HG03045 (cell line): ENCODE measurements around the gene FOXF1.

Source experiments
- ATAC-seq: cut with Tn5 transposase; IDR thresholded peaks from one replicate; pipeline ENCODE4 v1.9.1; 2021; ENCODE audit warnings: mild to moderate bottlenecking, moderate library complexity; ENCODE audit not compliant: unreplicated experiment

Gene FOXF1

GRCh38 chr16:86492267-86492960, 17.9 kb upstream of the FOXF1 start:
- ATAC-seq, result no peak

GRCh38 chr16:86492961-86493629, 17.2 kb upstream of the FOXF1 start:
- no peak for ATAC-seq

GRCh38 chr16:86494039-86494564, 16.2 kb upstream of the FOXF1 start:
- no peak for ATAC-seq

- ATAC-seq, result no peak
Observed at GRCh38 chr16:86494565-86495356, 15.6 kb upstream of the FOXF1 start.

GRCh38 chr16:86495357-86495701, 15.0 kb upstream of the FOXF1 start:
- ATAC-seq, result no peak

GRCh38 chr16:86495756-86496261, 14.5 kb upstream of the FOXF1 start:
- ATAC-seq, result no peak

- ATAC-seq, result no peak
Observed at GRCh38 chr16:86496262-86496928, 13.9 kb upstream of the FOXF1 start.

GRCh38 chr16:86496929-86497461, 13.3 kb upstream of the FOXF1 start:
- no peak for ATAC-seq

GRCh38 chr16:86497551-86498021, 12.7 kb upstream of the FOXF1 start:
- ATAC-seq, result no peak

GRCh38 chr16:86498155-86498670, 12.1 kb upstream of the FOXF1 start:
- no peak for ATAC-seq

- ATAC-seq, result no peak
Observed at GRCh38 chr16:86498671-86499439, 11.5 kb upstream of the FOXF1 start.

- ATAC-seq, result no peak
Observed at GRCh38 chr16:86499440-86499786, 10.9 kb upstream of the FOXF1 start.

- no peak for ATAC-seq
Observed at GRCh38 chr16:86499889-86500707, 10.2 kb upstream of the FOXF1 start.

GRCh38 chr16:86500708-86501510, 9.4 kb upstream of the FOXF1 start:
- no peak for ATAC-seq

GRCh38 chr16:86501989-86502855, 8.1 kb upstream of the FOXF1 start:
- no peak for ATAC-seq

GRCh38 chr16:86502856-86503748, 7.2 kb upstream of the FOXF1 start:
- no peak for ATAC-seq
